DOHH2 (cell line): ENCODE data around the gene NUTM1.
"Not testable (repeated sequence)": the region's sequence is repeated elsewhere in the genome, so short reads cannot be mapped to it uniquely, and the experiment has no call there.

Experiments
- CTCF ChIP-seq: fragments of 200-600 bp; sonication (generic); IDR thresholded peaks from one replicate; pipeline ENCODE4 v1.5.1; 2014; ENCODE audit warnings: antibody characterized with exemption, mild to moderate bottlenecking, low read depth, low read length; ENCODE audit not compliant: poor library complexity, severe bottlenecking
- EZH2phosphoT487 ChIP-seq: fragments of 200-600 bp; sonication (generic); IDR thresholded peaks from 2 replicates; pipeline ENCODE4 v1.6.1; 2017; ENCODE audit warnings: borderline replicate concordance, mild to moderate bottlenecking, antibody characterized with exemption, low read length, moderate library complexity, mixed read lengths

- not testable (repeated sequence) for TF ChIP-seq CTCF, EZH2phosphoT487
Measured at GRCh38 chr15:34392981-34393380, 49.9 kb downstream of the NUTM1 start.
